ENCODE results near the gene GAS6.

GRCh38 chr13:113884821-113885220, 20.9 kb upstream of the GAS6 start:
- no peak for TF ChIP-seq CTCF (IDR thresholded peaks at IDR 0.05; ENCODE audit: low read length)
- no peak for TF ChIP-seq EZH2 (optimal IDR thresholded peaks at IDR 0.05; ENCODE audit: low read depth, low read length)
